K562 (cell line): ENCODE data around the gene FUBP3. TPM values are rescaled to one million over a fixed set of nuclear protein-coding genes. Genes with fewer than 3 reads are reported as not detected.

Experiments
- BHLHE40 ChIP-seq: IDR thresholded peaks from 2 replicates; pipeline ENCODE4 v1.6.1; 2011; ENCODE audit warnings: low read length, improper control_type of control experiment
- CBFA2T2 ChIP-seq: fragments of 450-650 bp; conservative IDR thresholded peaks from 2 replicates; pipeline ENCODE4 v1.6.1; 2017; ENCODE audit warnings: mild to moderate bottlenecking
- CBFA2T3 ChIP-seq: fragments of 450-650 bp; IDR thresholded peaks from 2 replicates; pipeline ENCODE4 v1.6.1; 2017
- E2F1 ChIP-seq: sonication (generic); formaldehyde crosslinking; IDR thresholded peaks from 2 replicates; pipeline ENCODE4 v1.8.1; 2023; ENCODE audit warnings: mild to moderate bottlenecking, missing genetic modification reagents, moderate library complexity
- FOXK2 ChIP-seq, 2 experiments: fragments of 450-650 bp; IDR thresholded peaks in 1 of 2; conservative IDR thresholded peaks in 1 of 2; 2 replicates each; pipeline ENCODE4 v1.6.1; 2016; ENCODE audit warnings: low read depth in 2 of 2, mild to moderate bottlenecking in 1 of 2
- FOXM1 ChIP-seq, 2 experiments: fragments of 450-650 bp in 1 of 2; sonication (generic) in 1 of 2; formaldehyde crosslinking in 1 of 2; IDR thresholded peaks; 2 replicates each; pipeline versions ENCODE4 v1.6.1 to v1.9.0; 2017 to 2022; ENCODE audit warnings: low read depth in 2 of 2, mild to moderate bottlenecking in 2 of 2, missing genetic modification reagents in 1 of 2, moderate library complexity in 1 of 2
- GATA2 ChIP-seq: sonication (generic); formaldehyde crosslinking; IDR thresholded peaks from 2 replicates; pipeline ENCODE4 v1.4.0; 2020; ENCODE audit warnings: mild to moderate bottlenecking, missing genetic modification reagents
- GATAD2A ChIP-seq: fragments of 450-650 bp; IDR thresholded peaks from 2 replicates; pipeline ENCODE4 v1.6.1; 2017
- GTF2A2 ChIP-seq: IDR thresholded peaks from 2 replicates; pipeline ENCODE4 v1.6.1; 2016; ENCODE audit warnings: mild to moderate bottlenecking, missing genetic modification characterization, missing compliant biosample characterization
- HDAC1 ChIP-seq, 2 experiments: fragments of 450-650 bp; IDR thresholded peaks; 2 replicates each; pipeline ENCODE4 v1.6.1; 2016 to 2017; ENCODE audit warnings: inconsistent platforms in 1 of 2, mild to moderate bottlenecking in 1 of 2, moderate library complexity in 1 of 2
- HDAC2 ChIP-seq: fragments of 450-650 bp; IDR thresholded peaks from 2 replicates; pipeline ENCODE4 v1.6.1; 2016; ENCODE audit warnings: mild to moderate bottlenecking
- HEY1 ChIP-seq: fragments of 250-450 bp; sonication (Bioruptor Pico); IDR thresholded peaks from 2 replicates; pipeline ENCODE4 v1.5.0; 2020; ENCODE audit warnings: mild to moderate bottlenecking, moderate library complexity, borderline replicate concordance
- HOXB6 ChIP-seq: fragments of 250-450 bp; sonication (Bioruptor Pico); IDR thresholded peaks from 2 replicates; pipeline ENCODE4 v1.5.1; 2022; ENCODE audit warnings: mild to moderate bottlenecking, borderline replicate concordance
- IFI16 ChIP-seq: fragments of 250-450 bp; sonication (Bioruptor Pico); IDR thresholded peaks from 2 replicates; pipeline ENCODE4 v2.1.2; 2022; ENCODE audit warnings: mild to moderate bottlenecking, inconsistent platforms
- JUND ChIP-seq, 2 experiments: IDR thresholded peaks; 2 replicates in 1 of 2; 3 replicates in 1 of 2; pipeline ENCODE4 v1.6.1; 2011; ENCODE audit warnings: borderline replicate concordance in 2 of 2, low read depth in 2 of 2, low read length in 2 of 2, improper control_type of control experiment in 1 of 2, missing biosample characterization in 1 of 2, missing genetic modification characterization in 1 of 2, missing genetic modification reagents in 1 of 2
- MEF2D ChIP-seq: conservative IDR thresholded peaks from 2 replicates; pipeline ENCODE4 v1.6.1; 2016; ENCODE audit warnings: low read depth, missing genetic modification characterization, missing compliant biosample characterization
- MYC ChIP-seq, 2 experiments: fragments of 250-450 bp in 1 of 2; sonication (Bioruptor Pico) in 1 of 2; IDR thresholded peaks; 2 replicates each; pipeline versions ENCODE4 v1.5.1 to v1.6.1; 2012 to 2021; ENCODE audit warnings: low read depth in 2 of 2, borderline replicate concordance in 1 of 2, improper control_type of control experiment in 1 of 2, low read length in 1 of 2, mild to moderate bottlenecking in 1 of 2, moderate library complexity in 1 of 2
- NR1H2 ChIP-seq: sonication (generic); formaldehyde crosslinking; IDR thresholded peaks from 2 replicates; pipeline ENCODE4 v1.4.0; 2020; ENCODE audit warnings: mild to moderate bottlenecking, missing genetic modification reagents
- PHF21A ChIP-seq: fragments of 450-650 bp; IDR thresholded peaks from 2 replicates; pipeline ENCODE4 v1.6.1; 2017; ENCODE audit warnings: low read depth, borderline replicate concordance
- SMARCA4 ChIP-seq: fragments of 450-650 bp; IDR thresholded peaks from 2 replicates; pipeline ENCODE4 v1.6.1; 2016
- SMARCC2 ChIP-seq: fragments of 450-650 bp; IDR thresholded peaks from 2 replicates; pipeline ENCODE4 v1.6.1; 2017; ENCODE audit warnings: antibody characterized with exemption, moderate library complexity, mild to moderate bottlenecking, low read depth
- SOX6 ChIP-seq: fragments of 450-650 bp; IDR thresholded peaks from 2 replicates; pipeline ENCODE4 v1.6.1; 2014; ENCODE audit warnings: mild to moderate bottlenecking
- TAF1 ChIP-seq: IDR thresholded peaks from 2 replicates; pipeline ENCODE4 v1.6.1; 2011; ENCODE audit warnings: mild to moderate bottlenecking, low read length, moderate library complexity; ENCODE audit not compliant: insufficient read depth, control insufficient read depth, severe bottlenecking; ENCODE audit errors: extremely low read depth
- TCFL5 ChIP-seq: fragments of 250-450 bp; sonication (Bioruptor Pico); conservative IDR thresholded peaks from 2 replicates; pipeline ENCODE4 v1.6.1; 2021; ENCODE audit warnings: mild to moderate bottlenecking, moderate library complexity, matching md5 sums
- TEAD4 ChIP-seq, 2 experiments: sonication (generic) in 1 of 2; formaldehyde crosslinking in 1 of 2; IDR thresholded peaks; 2 replicates each; pipeline versions ENCODE4 v1.6.1 to v1.8.0; 2012 to 2022; ENCODE audit warnings: borderline replicate concordance in 1 of 2, inconsistent platforms in 1 of 2, low read length in 1 of 2, mild to moderate bottlenecking in 1 of 2, missing genetic modification reagents in 1 of 2
- TRIM24 ChIP-seq, 2 experiments: fragments of 450-650 bp; IDR thresholded peaks; 2 replicates each; pipeline ENCODE4 v1.6.1; 2016
- ZBTB5 ChIP-seq: fragments of 450-650 bp; IDR thresholded peaks from 2 replicates; pipeline ENCODE4 v1.6.1; 2017; ENCODE audit warnings: antibody characterized with exemption
- polyA plus RNA-seq, 8 experiments: library from polyadenylated mRNA; depleted of rRNA in 4 of 8; stranded (reverse) in 5 of 8; unstranded in 3 of 8; fragments of >200 nt; fragmentation: Nextera tagmentation in 2 of 8; fragmentation: Illumina TruSeq in 1 of 8; extraction: Ambion mirVana in 2 of 8; extraction: Trizol in 1 of 8; gene quantifications; 2 replicates each; pipeline versions ENCODE4 v1.2.1 to v1.2.3, GENCODE V29; 2011 to 2014; ENCODE audit warnings: inconsistent platforms in 1 of 8, missing spikeins in 1 of 8
- total RNA-seq, 7 experiments: library from RNA; depleted of rRNA in 6 of 7; stranded (reverse); fragments of >200 nt in 6 of 7; fragmentation: Illumina TruSeq in 2 of 7; extraction: Trizol in 2 of 7; gene quantifications; 2 replicates each; pipeline versions ENCODE4 v1.2.1 to v1.2.3, GENCODE V29; 2011 to 2021; ENCODE audit warnings: low replicate concordance in 1 of 7

The FUBP3 gene
- total and polyA plus RNA-seq, 9 of the 15 experiments (the other 6 are each of a cell fraction or from before 2014, with no cell fraction given) = 3.0 to 64.0 (median 48.1) TPM

- TF ChIP-seq E2F1 (CRISPR knock-in tag) (no peak), TRIM24 (IDR thresholded peaks at IDR 0.05) (peak in 1 of 2 experiments; percentile 45; a peak in 1 of 4 replicates), CBFA2T3 (peak; percentile 90), FOXK2 (conservative IDR thresholded peaks at IDR 0.05 in 1 of 2, IDR thresholded peaks at IDR 0.05 in 1 of 2; ENCODE audit: low read depth in 2 of 2) (peak in 1 of 2 experiments; percentile 24; a peak in 1 of 4 replicates), TAF1 (no peak), MYC (IDR thresholded peaks at IDR 0.05; ENCODE audit: low read depth, low read length) (peak; percentile 21; the same call in 1 of the 2 replicates), MYC (CRISPR knock-in tag; IDR thresholded peaks at IDR 0.05; ENCODE audit: borderline replicate concordance, low read depth) (no peak), HDAC2 (peak; percentile 54; the same call in 1 of the 2 replicates), TCFL5 (no peak), HDAC1 (IDR thresholded peaks at IDR 0.05) (peak in 1 of 2 experiments; percentile 51; a peak in 1 of 4 replicates), GATAD2A (0 out of 2 replicates have a peak, but pooled peaks have one; percentile 17), NR1H2 (no peak), CBFA2T2 (peak; percentile 83), GTF2A2 (tag) (no peak), SMARCC2 (peak; percentile 47; the same call in 1 of the 2 replicates), PHF21A (no peak), BHLHE40 (0 out of 2 replicates have a peak, but pooled peaks have one; percentile 19), IFI16 (CRISPR knock-in tag) (no peak), GATA2 (peak; percentile 90), TEAD4 (IDR thresholded peaks at IDR 0.05; ENCODE audit: low read length) (peak; percentile 87), TEAD4 (CRISPR knock-in tag; IDR thresholded peaks at IDR 0.05; ENCODE audit: borderline replicate concordance) (no peak), SOX6 (peak; percentile 23; the same call in 1 of the 2 replicates), SMARCA4 (peak; percentile 81), ZBTB5 (0 out of 2 replicates have a peak, but pooled peaks have one; percentile 45), JUND (IDR thresholded peaks at IDR 0.05; ENCODE audit: borderline replicate concordance, low read depth, low read length) (peak; percentile 49; the same call in 1 of the 2 replicates), JUND (tag; IDR thresholded peaks at IDR 0.05; ENCODE audit: borderline replicate concordance, low read depth, low read length) (peak; percentile 25; the same call in 1 of the 3 replicates), HEY1 (no peak), FOXM1 (IDR thresholded peaks at IDR 0.05; ENCODE audit: low read depth) (peak; percentile 36; the same call in 1 of the 2 replicates), FOXM1 (CRISPR knock-in tag; IDR thresholded peaks at IDR 0.05; ENCODE audit: low read depth) (no peak), MEF2D (tag) (no peak), HOXB6 (CRISPR knock-in tag) (no peak)
Measured at GRCh38 chr9:130531670-130532069, 47.7 kb upstream of the FUBP3 start (continued).
